Esophagus muscularis mucosa (tissue), 3 donors: ENCODE measurements around the gene ZSCAN5A.

Experiments used
- CTCF ChIP-seq, 3 experiments: fragments of 200-600 bp in 2 of 3; fragments of 450-650 bp in 1 of 3; sonication (generic) in 2 of 3; IDR thresholded peaks; one replicate each; pipeline ENCODE4 v1.5.1; 2017 to 2019; ENCODE audit warnings: antibody characterized with exemption in 3 of 3, mild to moderate bottlenecking in 2 of 3, moderate library complexity in 1 of 3
- POLR2A ChIP-seq: fragments of 450-650 bp; IDR thresholded peaks from one replicate; pipeline ENCODE4 v1.6.1; 2017; ENCODE audit warnings: antibody characterized with exemption, moderate library complexity, mild to moderate bottlenecking, low read depth

- peak in 1 of 3 experiments; percentile 3 for TF ChIP-seq CTCF (IDR thresholded peaks at IDR 0.05)
- TF ChIP-seq POLR2A, result no peak
Observed at GRCh38 chr19:56301155-56301554, 13.5 kb downstream of the ZSCAN5A start.
